GM23338 (cell line): ENCODE data around the gene MT1A. TPM values are rescaled to one million over a fixed set of nuclear protein-coding genes. Genes with fewer than 3 reads are reported as not detected.

Experiments used
- ATAC-seq: fragments of 200-7000 bp; cut with Tn5 transposase; 3 replicates; pipeline ENCODE4 v1.9.1; 2020
- DNase-seq: peaks from one replicate; pipeline ENCODE4 v3.0.0-alpha.2; 2015; ENCODE audit warnings: low spot score
- H2AFZ ChIP-seq: fragments of 200-600 bp; sonication (generic); 2 replicates; pipeline ENCODE4 v1.8.0; 2016; ENCODE audit warnings: antibody characterized with exemption, mild to moderate bottlenecking, moderate library complexity
- H3F3A ChIP-seq: fragments of 200-600 bp; sonication (generic); replicated peaks from 2 replicates; pipeline ENCODE4 v1.8.0; 2017; ENCODE audit warnings: antibody characterized with exemption, mixed run types, low read depth
- H3K27ac ChIP-seq: fragments of 200-600 bp; sonication (generic); 2 replicates; pipeline ENCODE4 v1.6.1; 2016; ENCODE audit warnings: low read depth
- H3K27me3 ChIP-seq: fragments of 200-600 bp; sonication (generic); 2 replicates; pipeline ENCODE4 v1.8.0; 2016; ENCODE audit warnings: mild to moderate bottlenecking, mixed run types, moderate library complexity; ENCODE audit not compliant: insufficient read depth
- H3K36me3 ChIP-seq: fragments of 200-600 bp; sonication (generic); 2 replicates; pipeline ENCODE4 v1.8.0; 2016; ENCODE audit warnings: mild to moderate bottlenecking; ENCODE audit not compliant: insufficient read depth
- H3K4me1 ChIP-seq: fragments of 200-600 bp; sonication (generic); 2 replicates; pipeline ENCODE4 v1.8.0; 2016; ENCODE audit warnings: mild to moderate bottlenecking, moderate library complexity; ENCODE audit not compliant: insufficient read depth
- H3K4me2 ChIP-seq: fragments of 200-600 bp; sonication (generic); 2 replicates; pipeline ENCODE4 v1.7.1; 2017; ENCODE audit warnings: mixed run types
- H3K4me3 ChIP-seq: fragments of 200-600 bp; sonication (generic); 2 replicates; pipeline ENCODE4 v1.6.1; 2016; ENCODE audit warnings: mixed run types
- H3K79me2 ChIP-seq: fragments of 200-600 bp; sonication (generic); replicated peaks from 2 replicates; pipeline ENCODE4 v1.8.0; 2017; ENCODE audit warnings: mild to moderate bottlenecking; ENCODE audit not compliant: insufficient read depth
- H3K9me2 ChIP-seq: fragments of 200-600 bp; sonication (generic); 2 replicates; pipeline ENCODE4 v1.8.0; 2017; ENCODE audit not compliant: insufficient read depth
- H4K20me1 ChIP-seq: fragments of 200-600 bp; sonication (generic); replicated peaks from 2 replicates; pipeline ENCODE4 v1.8.0; 2017; ENCODE audit warnings: mild to moderate bottlenecking; ENCODE audit not compliant: insufficient read depth
- H3K27ac Mint-ChIP-seq: 2 replicates; pipeline ENCODE4 v1.8.0; 2020; ENCODE audit warnings: inconsistent platforms, mild to moderate bottlenecking, moderate library complexity, mixed read lengths
- H3K27me3 Mint-ChIP-seq: 3 replicates; pipeline ENCODE4 v1.8.0; 2022; ENCODE audit warnings: low read depth, mild to moderate bottlenecking, moderate library complexity, mixed read lengths, inconsistent platforms; ENCODE audit not compliant: insufficient read depth, poor library complexity
- H3K36me3 Mint-ChIP-seq: 3 replicates; pipeline ENCODE4 v1.8.0; 2021; ENCODE audit warnings: low read depth, mild to moderate bottlenecking, inconsistent platforms, moderate library complexity, mixed read lengths
- H3K4me1 Mint-ChIP-seq: 3 replicates; pipeline ENCODE4 v1.8.0; 2020; ENCODE audit warnings: mild to moderate bottlenecking, inconsistent platforms, mixed read lengths
- H3K4me3 Mint-ChIP-seq: 3 replicates; pipeline ENCODE4 v1.8.0; 2021; ENCODE audit warnings: moderate library complexity, mild to moderate bottlenecking, inconsistent platforms, mixed read lengths
- H3K9me3 Mint-ChIP-seq: 3 replicates; pipeline ENCODE4 v1.8.0; 2020; ENCODE audit warnings: moderate library complexity, mild to moderate bottlenecking, inconsistent platforms, mixed read lengths
- CREB1 ChIP-seq: fragments of 250-450 bp; sonication (Bioruptor Pico); IDR thresholded peaks from 2 replicates; pipeline ENCODE4 v1.5.0; 2020; ENCODE audit warnings: low read depth, mild to moderate bottlenecking, moderate library complexity
- EZH2 ChIP-seq: fragments of 200-600 bp; sonication (generic); IDR thresholded peaks from one replicate; pipeline ENCODE4 v1.8.0; 2017; ENCODE audit warnings: antibody characterized with exemption, mild to moderate bottlenecking, low read depth; ENCODE audit not compliant: unreplicated experiment
- EZH2phosphoT487 ChIP-seq: fragments of 200-600 bp; sonication (generic); IDR thresholded peaks from one replicate; pipeline ENCODE4 v1.8.1; 2018; ENCODE audit warnings: antibody characterized with exemption; ENCODE audit not compliant: unreplicated experiment
- JUNB ChIP-seq: IDR thresholded peaks from one replicate; pipeline ENCODE4 v1.6.1; 2016; ENCODE audit warnings: antibody characterized with exemption; ENCODE audit not compliant: unreplicated experiment
- NANOG ChIP-seq: IDR thresholded peaks from 2 replicates; pipeline ENCODE4 v1.6.1; 2016; ENCODE audit warnings: antibody characterized with exemption, borderline replicate concordance
- POLR2AphosphoS5 ChIP-seq: IDR thresholded peaks from 2 replicates; pipeline ENCODE4 v1.6.1; 2016; ENCODE audit warnings: antibody characterized with exemption, low read depth
- STAT1 ChIP-seq: IDR thresholded peaks from one replicate; pipeline ENCODE4 v1.6.1; 2016; ENCODE audit warnings: antibody characterized with exemption; ENCODE audit not compliant: unreplicated experiment
- ZNF114 ChIP-seq: fragments of 250-450 bp; sonication (Bioruptor Pico); IDR thresholded peaks from 2 replicates; pipeline ENCODE4 v1.5.0; 2020; ENCODE audit warnings: mild to moderate bottlenecking, moderate library complexity
- ZNF331 ChIP-seq: fragments of 250-450 bp; sonication (Bioruptor Pico); IDR thresholded peaks from 2 replicates; pipeline ENCODE4 v1.5.0; 2020; ENCODE audit warnings: low read depth, mild to moderate bottlenecking, moderate library complexity
- ZNF462 ChIP-seq: fragments of 250-450 bp; sonication (Bioruptor Pico); IDR thresholded peaks from 2 replicates; pipeline ENCODE4 v1.5.0; 2020; ENCODE audit warnings: mild to moderate bottlenecking, moderate library complexity
- polyA plus RNA-seq: library from polyadenylated mRNA; unstranded; fragments of >200 nt; fragmentation: Nextera tagmentation; extraction: Ambion mirVana; gene quantifications from 2 replicates; pipeline ENCODE4 v1.2.1, GENCODE V29; 2016
- total RNA-seq: library from RNA; depleted of rRNA; stranded (reverse); fragments of >200 nt; shearing (Covaris generic); gene quantifications from 2 replicates; pipeline ENCODE4 v1.2.3, GENCODE V29; 2014
- TF ChIP-seq, protein P1 (sequence below), 2 experiments: fragments of 200-600 bp in 1 of 2; sonication (generic) in 1 of 2; conservative IDR thresholded peaks; 2 replicates each; pipeline versions ENCODE4 v1.5.1 to v1.6.1; 2016 to 2017; ENCODE audit warnings: antibody characterized with exemption in 2 of 2, low read depth in 2 of 2, mild to moderate bottlenecking in 2 of 2, moderate library complexity in 1 of 2
- TF ChIP-seq, protein P2 (sequence below): IDR thresholded peaks from 2 replicates; pipeline ENCODE4 v1.6.1; 2016; ENCODE audit warnings: antibody characterized with exemption
- TF ChIP-seq, protein P3 (sequence below): IDR thresholded peaks from one replicate; pipeline ENCODE4 v1.6.1; 2018; ENCODE audit warnings: antibody characterized with exemption; ENCODE audit not compliant: unreplicated experiment

The MT1A gene
- total and polyA plus RNA-seq, 2 experiments from 2014 or later, result 2.5 TPM; not detected in 1

- H3K4me3 Mint-ChIP-seq, result peak overlapping the region; percentile 93; the same call in 1 of the 3 replicates
- no peaks in the 10 kb centered on the region for H3K36me3 ChIP-seq
- peaks cover 14% of the 10 kb centered on the region for H3K79me2 ChIP-seq
- peaks cover 11% of the 10 kb centered on the region; the same call in 2 of the 3 replicates for H3K9me3 Mint-ChIP-seq
- peaks cover 27% of the 10 kb centered on the region for H3K4me1 Mint-ChIP-seq
- H2AFZ ChIP-seq, result no peak overlapping the region
- DNase-seq, result no peak
- no peaks in the 10 kb centered on the region for H4K20me1 ChIP-seq
- H3K9me2 ChIP-seq, result no peaks in the 10 kb centered on the region
- peaks cover 7% of the 10 kb centered on the region; the same call in 1 of the 2 replicates for H3F3A ChIP-seq
- ATAC-seq, result no peak
- TF ChIP-seq, protein P1, sequence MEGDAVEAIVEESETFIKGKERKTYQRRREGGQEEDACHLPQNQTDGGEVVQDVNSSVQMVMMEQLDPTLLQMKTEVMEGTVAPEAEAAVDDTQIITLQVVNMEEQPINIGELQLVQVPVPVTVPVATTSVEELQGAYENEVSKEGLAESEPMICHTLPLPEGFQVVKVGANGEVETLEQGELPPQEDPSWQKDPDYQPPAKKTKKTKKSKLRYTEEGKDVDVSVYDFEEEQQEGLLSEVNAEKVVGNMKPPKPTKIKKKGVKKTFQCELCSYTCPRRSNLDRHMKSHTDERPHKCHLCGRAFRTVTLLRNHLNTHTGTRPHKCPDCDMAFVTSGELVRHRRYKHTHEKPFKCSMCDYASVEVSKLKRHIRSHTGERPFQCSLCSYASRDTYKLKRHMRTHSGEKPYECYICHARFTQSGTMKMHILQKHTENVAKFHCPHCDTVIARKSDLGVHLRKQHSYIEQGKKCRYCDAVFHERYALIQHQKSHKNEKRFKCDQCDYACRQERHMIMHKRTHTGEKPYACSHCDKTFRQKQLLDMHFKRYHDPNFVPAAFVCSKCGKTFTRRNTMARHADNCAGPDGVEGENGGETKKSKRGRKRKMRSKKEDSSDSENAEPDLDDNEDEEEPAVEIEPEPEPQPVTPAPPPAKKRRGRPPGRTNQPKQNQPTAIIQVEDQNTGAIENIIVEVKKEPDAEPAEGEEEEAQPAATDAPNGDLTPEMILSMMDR (conservative IDR thresholded peaks at IDR 0.05; ENCODE audit: low read depth in 2 of 2), result no peak
- TF ChIP-seq, protein P2, sequence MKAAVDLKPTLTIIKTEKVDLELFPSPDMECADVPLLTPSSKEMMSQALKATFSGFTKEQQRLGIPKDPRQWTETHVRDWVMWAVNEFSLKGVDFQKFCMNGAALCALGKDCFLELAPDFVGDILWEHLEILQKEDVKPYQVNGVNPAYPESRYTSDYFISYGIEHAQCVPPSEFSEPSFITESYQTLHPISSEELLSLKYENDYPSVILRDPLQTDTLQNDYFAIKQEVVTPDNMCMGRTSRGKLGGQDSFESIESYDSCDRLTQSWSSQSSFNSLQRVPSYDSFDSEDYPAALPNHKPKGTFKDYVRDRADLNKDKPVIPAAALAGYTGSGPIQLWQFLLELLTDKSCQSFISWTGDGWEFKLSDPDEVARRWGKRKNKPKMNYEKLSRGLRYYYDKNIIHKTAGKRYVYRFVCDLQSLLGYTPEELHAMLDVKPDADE, result no peak
- TF ChIP-seq, protein P3, sequence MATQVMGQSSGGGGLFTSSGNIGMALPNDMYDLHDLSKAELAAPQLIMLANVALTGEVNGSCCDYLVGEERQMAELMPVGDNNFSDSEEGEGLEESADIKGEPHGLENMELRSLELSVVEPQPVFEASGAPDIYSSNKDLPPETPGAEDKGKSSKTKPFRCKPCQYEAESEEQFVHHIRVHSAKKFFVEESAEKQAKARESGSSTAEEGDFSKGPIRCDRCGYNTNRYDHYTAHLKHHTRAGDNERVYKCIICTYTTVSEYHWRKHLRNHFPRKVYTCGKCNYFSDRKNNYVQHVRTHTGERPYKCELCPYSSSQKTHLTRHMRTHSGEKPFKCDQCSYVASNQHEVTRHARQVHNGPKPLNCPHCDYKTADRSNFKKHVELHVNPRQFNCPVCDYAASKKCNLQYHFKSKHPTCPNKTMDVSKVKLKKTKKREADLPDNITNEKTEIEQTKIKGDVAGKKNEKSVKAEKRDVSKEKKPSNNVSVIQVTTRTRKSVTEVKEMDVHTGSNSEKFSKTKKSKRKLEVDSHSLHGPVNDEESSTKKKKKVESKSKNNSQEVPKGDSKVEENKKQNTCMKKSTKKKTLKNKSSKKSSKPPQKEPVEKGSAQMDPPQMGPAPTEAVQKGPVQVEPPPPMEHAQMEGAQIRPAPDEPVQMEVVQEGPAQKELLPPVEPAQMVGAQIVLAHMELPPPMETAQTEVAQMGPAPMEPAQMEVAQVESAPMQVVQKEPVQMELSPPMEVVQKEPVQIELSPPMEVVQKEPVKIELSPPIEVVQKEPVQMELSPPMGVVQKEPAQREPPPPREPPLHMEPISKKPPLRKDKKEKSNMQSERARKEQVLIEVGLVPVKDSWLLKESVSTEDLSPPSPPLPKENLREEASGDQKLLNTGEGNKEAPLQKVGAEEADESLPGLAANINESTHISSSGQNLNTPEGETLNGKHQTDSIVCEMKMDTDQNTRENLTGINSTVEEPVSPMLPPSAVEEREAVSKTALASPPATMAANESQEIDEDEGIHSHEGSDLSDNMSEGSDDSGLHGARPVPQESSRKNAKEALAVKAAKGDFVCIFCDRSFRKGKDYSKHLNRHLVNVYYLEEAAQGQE, result no peak
- TF ChIP-seq ZNF331 (CRISPR knock-in tag), result no peak
- no peak for TF ChIP-seq CREB1 (CRISPR knock-in tag)
- TF ChIP-seq EZH2phosphoT487, result no peak
- no peak for TF ChIP-seq ZNF114 (CRISPR knock-in tag)
- TF ChIP-seq NANOG, result no peak
- TF ChIP-seq JUNB, result no peak
- TF ChIP-seq ZNF462, result no peak
- TF ChIP-seq STAT1, result no peak
- TF ChIP-seq POLR2AphosphoS5, result no peak
- TF ChIP-seq EZH2, result no peak
- H3K27ac Mint-ChIP-seq, result no peak overlapping the region
- no peak overlapping the region for H3K27ac ChIP-seq
- no peak overlapping the region for H3K4me3 ChIP-seq
- H3K4me2 ChIP-seq, result no peak overlapping the region
- peaks cover 43% of the 10 kb centered on the region for H3K36me3 Mint-ChIP-seq
- peaks cover 33% of the 10 kb centered on the region for H3K27me3 Mint-ChIP-seq
- H3K27me3 ChIP-seq, result peaks cover 24% of the 10 kb centered on the region
- peaks cover 30% of the 10 kb centered on the region for H3K4me1 ChIP-seq
These were observed 46.6 kb downstream of the MT1A start for GRCh38 chr16:56684926-56685590.
